ENCODE measurements around the gene GNAT1. TPM values are rescaled to one million over a fixed set of nuclear protein-coding genes. Genes with fewer than 3 reads are reported as not detected.

Gene GNAT1
- total and polyA plus RNA-seq, 2 of the 13 experiments (the other 11 are each of a cell fraction or from before 2014, with no cell fraction given) = 0.15 TPM; not detected in 1

- 0 out of 2 replicates have a peak, but pooled peaks have one; percentile 13 for TF ChIP-seq ZNF160 (CRISPR knock-in tag; IDR thresholded peaks at IDR 0.05)
- no peak; the same call in 1 of the 2 replicates for TF ChIP-seq ESRRA (CRISPR knock-in tag; IDR thresholded peaks at IDR 0.05; ENCODE audit: low read depth)
- TF ChIP-seq HDAC2 (CRISPR knock-in tag; IDR thresholded peaks at IDR 0.05) = peak; percentile 39; the same call in 1 of the 2 replicates
- TF ChIP-seq ZNF251 (CRISPR knock-in tag; IDR thresholded peaks at IDR 0.05) = no peak
- TF ChIP-seq ZIK1 (CRISPR knock-in tag; IDR thresholded peaks at IDR 0.05; ENCODE audit: borderline replicate concordance, low read depth) = no peak
- no peak for TF ChIP-seq ZNF75D (CRISPR knock-in tag; IDR thresholded peaks at IDR 0.05; ENCODE audit: borderline replicate concordance)
- peak; percentile 91 for TF ChIP-seq HDAC1 (CRISPR knock-in tag; IDR thresholded peaks at IDR 0.05)
- no peak for TF ChIP-seq ZNF333 (CRISPR knock-in tag; IDR thresholded peaks at IDR 0.05; ENCODE audit: borderline replicate concordance)
- no peak for TF ChIP-seq CCAR2 (optimal IDR thresholded peaks at IDR 0.05; ENCODE audit: low read depth, low read length)
- peak; percentile 47; the same call in 1 of the 2 replicates for TF ChIP-seq PHF20 (CRISPR knock-in tag; IDR thresholded peaks at IDR 0.05)
- no peak for TF ChIP-seq ZNF296 (CRISPR knock-in tag; conservative IDR thresholded peaks at IDR 0.05)
- TF ChIP-seq ZNF274 (CRISPR knock-in tag; IDR thresholded peaks at IDR 0.05) = no peak
- no peak for TF ChIP-seq CAMTA2 (CRISPR knock-in tag; IDR thresholded peaks at IDR 0.05; ENCODE audit: borderline replicate concordance)
- peak; percentile 92 for TF ChIP-seq RBFOX2 (IDR thresholded peaks at IDR 0.05; ENCODE audit: low read depth, low read length)
- no peak for TF ChIP-seq ZFP36 (IDR thresholded peaks at IDR 0.05; ENCODE audit: borderline replicate concordance, low read depth, low read length, partially characterized antibody)
- TF ChIP-seq NPAS2 (CRISPR knock-in tag; IDR thresholded peaks at IDR 0.05; ENCODE audit: borderline replicate concordance) = no peak
- peak; percentile 58 for TF ChIP-seq MED1 (CRISPR knock-in tag; IDR thresholded peaks at IDR 0.05)
- TF ChIP-seq PCBP2 (optimal IDR thresholded peaks at IDR 0.05; ENCODE audit: low read depth, low read length, poor library complexity, severe bottlenecking) = no peak
- no peak for TF ChIP-seq ZNF382 (CRISPR knock-in tag; IDR thresholded peaks at IDR 0.05; ENCODE audit: borderline replicate concordance)
- TF ChIP-seq ZNF792 (CRISPR knock-in tag; IDR thresholded peaks at IDR 0.05) = no peak
- no peak for TF ChIP-seq ZBTB39 (CRISPR knock-in tag; IDR thresholded peaks at IDR 0.05)
- TF ChIP-seq NFRKB (IDR thresholded peaks at IDR 0.05) = no peak
- no peak for TF ChIP-seq ZNF253 (CRISPR knock-in tag; IDR thresholded peaks at IDR 0.05; ENCODE audit: borderline replicate concordance)
- 0 out of 2 replicates have a peak, but pooled peaks have one; percentile 82 for TF ChIP-seq ZNF670 (CRISPR knock-in tag; IDR thresholded peaks at IDR 0.05; ENCODE audit: borderline replicate concordance)
- peak; percentile 5; the same call in 1 of the 2 replicates for TF ChIP-seq HNF4G (IDR thresholded peaks at IDR 0.05; ENCODE audit: borderline replicate concordance, low read depth, low read length)
- no peak for TF ChIP-seq HNF4G (CRISPR knock-in tag; IDR thresholded peaks at IDR 0.05; ENCODE audit: borderline replicate concordance, low read depth)
- TF ChIP-seq JDP2 (CRISPR knock-in tag; IDR thresholded peaks at IDR 0.05; ENCODE audit: borderline replicate concordance) = no peak; the same call in 1 of the 2 replicates
- no peak for TF ChIP-seq ZNF232 (CRISPR knock-in tag; IDR thresholded peaks at IDR 0.05; ENCODE audit: borderline replicate concordance)
- no peak for TF ChIP-seq ATAD3A (CRISPR knock-in tag; IDR thresholded peaks at IDR 0.05)
- no peak for TF ChIP-seq U2AF1 (optimal IDR thresholded peaks at IDR 0.05; ENCODE audit: low read depth, low read length)
Observed at GRCh38 chr3:50205413-50206276, 14.2 kb downstream of the GNAT1 start (continued).

All from HepG2 (cell line).